Caki2 (cell line): ENCODE results near the gene NFATC1. TPM values are rescaled to one million over a fixed set of nuclear protein-coding genes. Genes with fewer than 3 reads are reported as not detected.
"Not testable (repeated sequence)": the region's sequence is repeated elsewhere in the genome, so short reads cannot be mapped to it uniquely, and the experiment has no call there.

ENCODE experiments used
- DNase-seq: peaks from one replicate; pipeline ENCODE4 v3.0.0-alpha.2; 2015; ENCODE audit warnings: low read depth
- in situ Hi-C: cut with HindIII; loops from 2 replicates; pipeline ENCODE4 v1.10.0; 2016; ENCODE audit warnings: low sequenced_read_pairs, low pct_unique_long_range_greater_than_20kb, mixed read lengths
- total RNA-seq: library from RNA; depleted of rRNA; stranded (reverse); fragments of >200 nt; shearing (Covaris generic); gene quantifications from 2 replicates; pipeline ENCODE4 v1.2.3, GENCODE V29; 2014; ENCODE audit warnings: low replicate concordance

The NFATC1 gene
- total RNA-seq, 1 experiment from 2014 or later: 8.3 TPM

- in situ Hi-C loops: no loop called here
- DNase-seq: no peak
These were observed 82.2 kb downstream of the NFATC1 start for GRCh38 chr18:79477711-79478483.

DNA sequence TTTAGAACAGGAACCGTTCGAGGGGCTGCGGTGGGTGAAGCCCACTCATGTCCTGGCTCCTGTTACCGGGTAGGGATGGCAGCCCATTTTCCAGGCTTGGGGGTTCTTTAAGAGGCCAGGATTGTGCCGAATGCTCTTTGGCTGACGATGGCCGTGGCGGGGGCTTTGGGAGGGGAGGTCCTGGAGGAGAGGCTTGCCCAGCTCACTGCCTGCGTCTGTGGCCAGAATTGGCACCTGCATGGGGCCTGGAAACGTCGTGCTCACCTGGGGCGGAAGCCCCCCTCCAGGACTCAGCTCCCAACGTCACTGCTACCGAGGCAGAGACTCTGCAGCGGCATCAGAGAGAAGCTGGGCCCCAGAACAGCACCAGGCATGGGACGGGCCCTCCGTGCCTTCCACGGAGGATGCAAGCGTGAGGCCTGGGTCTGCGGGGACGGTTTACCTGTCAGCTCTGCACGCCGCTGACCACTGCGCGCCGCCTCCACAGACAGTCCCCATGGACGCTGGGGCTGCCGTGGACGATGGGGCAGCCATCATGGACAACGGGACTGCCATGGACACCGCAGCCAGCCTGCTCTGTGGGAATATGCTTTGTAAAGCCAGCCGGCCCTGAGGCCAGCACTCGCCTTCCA lies 82.9 kb downstream of the NFATC1 start:
- no peak for DNase-seq

GRCh38 chr18:79479116-79479760 lies 83.5 kb downstream of the NFATC1 start:
- in situ Hi-C loops: no loop called here

More for the DNA sequence above, 82.9 kb downstream of the NFATC1 start:
- in situ Hi-C loops: no loop called here

DNA sequence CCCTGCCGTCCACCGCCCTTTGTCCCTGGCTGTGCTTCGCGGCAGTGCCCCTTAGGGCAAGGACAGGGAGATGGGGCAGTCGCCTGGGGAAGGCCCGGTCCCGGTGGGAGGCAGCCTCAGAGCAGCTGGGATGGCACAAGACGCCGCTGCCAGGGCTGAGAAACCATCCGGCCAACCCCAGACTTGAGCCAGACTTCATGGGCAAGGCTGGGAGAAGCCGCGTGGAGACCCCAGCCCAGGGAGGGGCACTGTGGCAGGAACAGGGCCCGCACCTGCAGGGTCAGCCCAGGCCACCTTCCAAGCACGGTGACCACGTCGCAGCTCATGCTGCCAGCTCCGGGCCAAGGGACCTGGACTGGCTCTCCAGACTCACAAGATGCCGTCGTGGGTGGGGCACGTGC lies 84.0 kb downstream of the NFATC1 start:
- DNase-seq: no peak
- in situ Hi-C loops: no loop called here

More at GRCh38 chr18:79479116-79479760, 83.5 kb downstream of the NFATC1 start:
- no peak for DNase-seq

DNA sequence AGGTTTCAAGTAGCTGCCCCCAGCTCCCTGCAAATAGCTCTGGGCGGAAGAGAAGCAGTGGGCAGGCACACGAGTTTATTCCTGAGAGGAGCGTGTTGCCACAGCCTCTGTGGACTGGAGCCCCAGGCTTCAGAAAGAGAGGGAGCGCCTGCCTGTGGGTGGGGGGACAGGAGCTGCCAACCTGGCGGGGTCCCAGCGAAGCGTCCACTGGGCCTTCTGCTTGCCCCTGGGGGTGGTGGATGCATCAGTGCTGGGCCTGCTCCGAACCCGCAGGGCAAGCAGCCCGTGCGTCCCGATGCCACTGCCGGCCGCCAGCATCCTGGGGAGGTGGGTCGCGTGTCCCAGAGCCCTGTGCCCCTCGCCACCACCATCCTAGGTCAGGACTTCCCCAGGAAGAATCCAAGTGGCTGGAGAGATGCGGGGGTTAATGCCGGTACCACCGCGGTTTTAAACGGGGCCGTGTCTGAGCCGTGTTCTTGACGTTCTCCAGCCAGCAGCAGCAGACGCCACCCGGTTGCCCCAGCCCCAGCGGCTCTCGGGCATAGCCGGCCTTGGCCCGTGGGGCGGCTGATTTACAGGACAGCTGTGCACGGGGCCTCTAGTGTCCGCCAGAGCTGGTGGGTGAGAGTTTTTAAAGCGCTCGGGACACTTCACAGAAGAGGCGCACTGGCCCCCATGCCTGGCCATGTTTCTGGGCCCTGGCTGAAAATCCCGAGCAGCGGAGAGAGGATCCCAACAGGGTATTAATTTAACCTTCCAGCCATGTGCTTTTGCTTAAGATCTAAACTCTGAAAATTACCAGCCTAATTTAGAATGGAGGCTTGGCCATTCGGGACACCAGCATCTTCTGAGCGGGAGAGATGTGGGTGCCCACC lies 84.7 kb downstream of the NFATC1 start:
- in situ Hi-C loops: no loop called here
- DNase-seq: no peak

DNA sequence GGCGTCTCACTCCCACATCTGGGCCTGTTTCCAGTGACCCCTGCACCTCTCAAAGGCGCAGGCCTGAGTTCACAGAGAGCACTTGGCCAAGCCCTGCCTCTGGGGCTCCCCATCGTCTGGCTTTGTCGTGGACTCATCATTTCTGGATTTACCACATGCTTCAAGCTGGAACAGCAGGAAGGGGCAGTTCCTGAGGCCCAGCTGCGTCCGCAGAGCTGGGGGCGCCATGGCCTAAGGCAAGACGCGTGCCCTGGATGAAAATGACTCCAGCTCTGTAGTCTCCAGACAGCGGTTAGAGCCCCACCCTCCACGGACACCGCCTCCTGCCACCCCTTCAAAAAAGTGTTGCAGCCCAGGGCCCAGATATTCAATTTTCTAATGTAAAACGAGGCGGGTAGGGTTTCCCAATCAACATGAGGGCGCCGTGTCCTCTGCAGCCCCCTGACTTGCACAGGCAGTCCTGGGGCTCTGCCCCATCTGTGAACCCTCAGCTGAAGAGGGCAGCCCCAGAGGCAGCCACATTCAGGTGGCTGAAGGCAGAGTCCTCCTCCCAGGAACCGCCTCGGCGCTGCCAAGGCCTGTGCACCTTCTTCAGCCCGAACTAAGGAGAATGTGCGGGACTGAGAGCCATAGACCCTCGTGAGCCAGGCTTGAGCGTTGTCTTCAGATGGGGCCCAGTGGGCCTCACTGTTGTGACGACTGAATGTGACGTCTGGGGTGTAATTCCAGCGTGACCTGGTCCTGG lies 85.5 kb downstream of the NFATC1 start:
- DNase-seq: no peak
- in situ Hi-C loops: no loop called here

- DNase-seq, in situ Hi-C loops: not testable (repeated sequence)
These were observed 87.7 kb downstream of the NFATC1 start for GRCh38 chr18:79483393-79483792.

- DNase-seq: no peak
- in situ Hi-C loops: no loop called here
These were observed 88.3 kb downstream of the NFATC1 start for GRCh38 chr18:79483971-79484491.

- peak; percentile 72 for DNase-seq
- in situ Hi-C loops: no loop called here
These were observed 89.2 kb downstream of the NFATC1 start for GRCh38 chr18:79484661-79485621.

- DNase-seq: peak; percentile 52
- in situ Hi-C loops: no loop called here
These were observed 90.1 kb downstream of the NFATC1 start for GRCh38 chr18:79485788-79486355.

- no peak for DNase-seq
- in situ Hi-C loops: no loop called here
These were observed 90.8 kb downstream of the NFATC1 start for GRCh38 chr18:79486356-79487182.

- in situ Hi-C loops: no loop called here
These were observed 91.6 kb downstream of the NFATC1 start for GRCh38 chr18:79487183-79487800.

DNA sequence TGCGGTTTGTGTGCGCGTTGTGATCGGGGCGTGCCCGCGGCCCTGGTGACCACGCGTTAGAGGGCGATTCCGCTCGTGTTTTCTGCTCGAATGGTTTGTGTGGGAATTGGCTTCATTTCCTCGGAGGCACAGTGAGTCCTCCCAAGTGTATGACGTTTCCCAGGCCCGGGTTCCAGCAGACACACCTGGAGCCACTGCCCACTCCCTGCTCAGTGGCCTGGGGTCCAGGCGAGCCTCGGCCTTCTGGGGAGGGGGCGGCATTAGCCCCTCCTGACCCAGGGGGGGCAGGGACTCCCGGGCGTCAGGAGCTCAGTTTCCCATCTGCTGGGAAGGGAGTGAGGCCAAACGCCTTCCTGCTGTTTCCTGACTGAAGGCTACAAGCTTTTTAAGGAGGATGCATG lies 92.1 kb downstream of the NFATC1 start:
- no peak for DNase-seq
- in situ Hi-C loops: no loop called here

More at GRCh38 chr18:79487183-79487800, 91.6 kb downstream of the NFATC1 start:
- DNase-seq: no peak

GRCh38 chr18:79488311-79489050 lies 92.8 kb downstream of the NFATC1 start:
- in situ Hi-C loops: no loop called here
- no peak for DNase-seq
